OCI-LY1 (cell line): Measurements from ENCODE around the gene DMKN.

ENCODE experiments used
- EZH2 ChIP-seq: fragments of 200-600 bp; sonication (generic), shearing (Covaris generic); IDR thresholded peaks from 2 replicates; pipeline ENCODE4 v1.8.0; 2017; ENCODE audit warnings: borderline replicate concordance, mixed run types, mild to moderate bottlenecking, antibody characterized with exemption, low read length, moderate library complexity, mixed read lengths
- TF ChIP-seq, protein P1 (sequence below): fragments of 200-600 bp; sonication (generic), shearing (Covaris generic); IDR thresholded peaks from 2 replicates; pipeline ENCODE4 v1.5.1; 2017; ENCODE audit warnings: mild to moderate bottlenecking, antibody characterized with exemption, low read length, moderate library complexity, mixed read lengths

DNA sequence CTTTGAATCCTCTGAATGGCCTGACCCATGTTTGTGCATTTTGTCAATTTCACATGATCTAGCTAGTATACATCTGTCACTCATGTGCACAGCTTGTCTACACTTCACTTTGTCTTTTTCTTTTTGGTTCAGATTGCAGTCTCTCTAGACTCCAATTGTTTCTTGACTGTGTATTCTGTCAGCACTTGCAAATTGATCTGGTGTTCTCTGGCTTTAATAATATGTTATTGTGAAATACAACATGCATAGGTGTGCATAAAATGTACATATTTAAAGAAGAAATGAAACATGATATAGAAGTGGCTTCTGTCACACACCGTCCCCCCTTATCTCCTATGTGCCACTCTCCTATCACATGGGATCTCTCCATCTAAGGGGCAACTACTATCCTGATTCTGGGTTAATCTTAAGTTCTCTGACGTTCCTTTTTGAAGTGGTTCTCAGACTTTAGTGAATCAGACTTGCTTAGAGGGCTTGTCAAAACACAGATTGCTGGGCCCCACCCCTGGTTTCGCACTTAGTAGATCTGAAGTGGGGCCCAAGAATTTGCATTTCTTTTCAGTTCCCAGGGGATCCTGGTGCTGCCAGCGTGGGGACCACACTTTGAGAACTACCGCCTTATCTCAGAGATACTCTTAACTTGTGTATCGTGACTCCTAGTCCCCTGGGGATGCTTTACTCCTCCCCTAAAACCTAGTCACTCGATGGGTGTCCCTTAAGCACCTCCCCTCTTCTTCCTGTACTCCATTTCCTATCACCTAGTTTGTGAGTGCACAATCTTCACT lies 29.0 kb downstream of the DMKN start:
- TF ChIP-seq, protein P1, sequence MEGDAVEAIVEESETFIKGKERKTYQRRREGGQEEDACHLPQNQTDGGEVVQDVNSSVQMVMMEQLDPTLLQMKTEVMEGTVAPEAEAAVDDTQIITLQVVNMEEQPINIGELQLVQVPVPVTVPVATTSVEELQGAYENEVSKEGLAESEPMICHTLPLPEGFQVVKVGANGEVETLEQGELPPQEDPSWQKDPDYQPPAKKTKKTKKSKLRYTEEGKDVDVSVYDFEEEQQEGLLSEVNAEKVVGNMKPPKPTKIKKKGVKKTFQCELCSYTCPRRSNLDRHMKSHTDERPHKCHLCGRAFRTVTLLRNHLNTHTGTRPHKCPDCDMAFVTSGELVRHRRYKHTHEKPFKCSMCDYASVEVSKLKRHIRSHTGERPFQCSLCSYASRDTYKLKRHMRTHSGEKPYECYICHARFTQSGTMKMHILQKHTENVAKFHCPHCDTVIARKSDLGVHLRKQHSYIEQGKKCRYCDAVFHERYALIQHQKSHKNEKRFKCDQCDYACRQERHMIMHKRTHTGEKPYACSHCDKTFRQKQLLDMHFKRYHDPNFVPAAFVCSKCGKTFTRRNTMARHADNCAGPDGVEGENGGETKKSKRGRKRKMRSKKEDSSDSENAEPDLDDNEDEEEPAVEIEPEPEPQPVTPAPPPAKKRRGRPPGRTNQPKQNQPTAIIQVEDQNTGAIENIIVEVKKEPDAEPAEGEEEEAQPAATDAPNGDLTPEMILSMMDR, result no peak
- TF ChIP-seq EZH2, result no peak
